CD4-positive, alpha-beta memory T cell (primary cell): ENCODE results near the gene GUCA2A. TPM values are rescaled to one million over a fixed set of nuclear protein-coding genes. Genes with fewer than 3 reads are reported as not detected.

ENCODE experiments used
- CTCF ChIA-PET: fragments of 350-600 bp; sonication (Branson Sonifier 250); formaldehyde crosslinking; loops from one replicate; lab custom pipeline; 2021; ENCODE audit warnings: inconsistent platforms; ENCODE audit not compliant: partially characterized antibody; lab: Charles Lee
- POLR2A ChIA-PET: fragments of 350-600 bp; sonication (Branson Sonifier 250); formaldehyde crosslinking; loops from one replicate; lab custom pipeline; 2021; ENCODE audit not compliant: partially characterized antibody; lab: Charles Lee
- DNase-seq, 5 donors: peaks; one replicate each; pipeline versions ENCODE4 v3.0.0 to v3.0.0-alpha.2; 2020 to 2022; ENCODE audit warnings: mixed read lengths in 1 of 5
- H3K27ac ChIP-seq: one replicate; pipeline ENCODE4 v1.7.0; 2013; ENCODE audit warnings: low read depth, low read length
- H3K27me3 ChIP-seq: 2 replicates; pipeline ENCODE4 v1.7.0; 2013; ENCODE audit warnings: mild to moderate bottlenecking, low read length, moderate library complexity; ENCODE audit not compliant: insufficient read depth
- H3K36me3 ChIP-seq: 2 replicates; pipeline ENCODE4 v1.7.0; 2013; ENCODE audit warnings: mild to moderate bottlenecking, low read length, moderate library complexity; ENCODE audit not compliant: insufficient read depth
- H3K4me1 ChIP-seq: 2 replicates; pipeline ENCODE4 v1.7.0; 2013; ENCODE audit warnings: mild to moderate bottlenecking, low read length, moderate library complexity; ENCODE audit not compliant: insufficient read depth
- H3K4me3 ChIP-seq, 2 donors: one replicate each; pipeline ENCODE4 v1.7.0; 2013; ENCODE audit warnings: low read length in 2 of 2, mild to moderate bottlenecking in 1 of 2
- H3K9me3 ChIP-seq, 2 donors: one replicate each; pipeline ENCODE4 v1.7.0; 2013; ENCODE audit warnings: low read length in 2 of 2, control low read depth in 1 of 2; ENCODE audit not compliant: control insufficient read depth in 1 of 2
- H3K27ac Mint-ChIP-seq, 7 donors: one replicate each; pipeline ENCODE4 v1.8.0; 2020 to 2021; ENCODE audit warnings: mixed read lengths in 7 of 7, mild to moderate bottlenecking in 6 of 7, inconsistent platforms in 3 of 7, moderate library complexity in 3 of 7
- H3K27me3 Mint-ChIP-seq, 2 donors: one replicate each; pipeline ENCODE4 v1.8.0; 2020 to 2021; ENCODE audit warnings: mixed read lengths in 2 of 2
- H3K36me3 Mint-ChIP-seq, 2 donors: one replicate each; pipeline ENCODE4 v1.8.0; 2020 to 2021; ENCODE audit warnings: mixed read lengths in 2 of 2, inconsistent platforms in 1 of 2, mild to moderate bottlenecking in 1 of 2
- H3K4me1 Mint-ChIP-seq, 4 donors: one replicate each; pipeline ENCODE4 v1.8.0; 2020 to 2021; ENCODE audit warnings: mixed read lengths in 4 of 4, mild to moderate bottlenecking in 1 of 4
- H3K4me3 Mint-ChIP-seq, 8 donors: one replicate each; pipeline ENCODE4 v1.8.0; 2020 to 2021; ENCODE audit warnings: mixed read lengths in 8 of 8, mild to moderate bottlenecking in 7 of 8, moderate library complexity in 6 of 8, inconsistent platforms in 3 of 8
- H3K9me3 Mint-ChIP-seq, 8 donors: one replicate each; pipeline ENCODE4 v1.8.0; 2020 to 2021; ENCODE audit warnings: mixed read lengths in 8 of 8, mild to moderate bottlenecking in 5 of 8, inconsistent platforms in 3 of 8, moderate library complexity in 1 of 8
- intact Hi-C: fragments of 100-400 bp; cut with micrococcal nuclease; formaldehyde crosslinking; loops from one replicate; pipeline ENCODE4 v1.15.1; 2023
- polyA plus RNA-seq, 2 donors: library from polyadenylated mRNA; unstranded; fragments of 300-500 nt; fragmentation: Illumina TruSeq; gene quantifications; one replicate each; pipeline ENCODE4 v1.2.3, GENCODE V29; 2021
- total RNA-seq, 2 experiments: library from RNA; stranded (reverse); gene quantifications; one replicate each; pipeline ENCODE4 v1.2.3, GENCODE V29; 2021

The GUCA2A gene
- total and polyA plus RNA-seq, 4 experiments from 2014 or later = not detected

DNA sequence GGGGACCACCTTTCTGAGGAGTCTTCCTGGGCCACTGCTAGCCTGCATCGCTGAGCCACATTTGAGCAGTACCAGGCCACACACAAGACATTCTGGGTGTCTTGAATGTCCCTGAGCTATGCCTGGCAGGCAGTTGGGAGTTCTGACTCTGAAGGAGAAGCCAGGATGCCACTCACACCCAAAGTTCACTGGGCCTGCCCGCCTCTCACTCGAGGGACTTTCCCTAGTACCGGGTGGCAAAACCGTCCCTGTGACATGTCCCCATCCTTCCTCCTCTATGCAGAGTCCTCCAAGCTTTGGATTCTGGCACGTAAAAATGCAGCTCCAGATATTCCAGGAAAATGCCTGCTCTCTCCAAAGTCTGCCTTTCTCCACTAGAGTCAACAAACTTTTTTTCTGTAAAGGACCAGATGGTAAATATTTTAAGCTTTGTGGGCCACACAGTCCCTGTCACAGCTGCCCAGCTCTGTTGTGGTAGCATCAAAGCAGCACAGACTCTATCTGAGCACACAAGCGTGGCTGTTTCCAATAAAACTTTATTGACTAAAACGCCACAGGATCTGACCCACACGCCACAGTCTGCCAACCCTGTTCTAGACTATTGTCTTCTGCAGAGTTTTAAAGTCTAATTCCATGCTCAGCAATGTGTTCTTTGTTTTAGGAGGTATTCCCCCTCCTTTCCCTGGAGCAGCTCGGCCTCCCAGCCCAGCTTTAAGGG lies 30.6 kb downstream of the GUCA2A start:
- Histone ChIP-seq H3K9me3 (no peaks in the 10 kb centered on the region), H3K27me3 (no peaks in the 10 kb centered on the region), H3K4me3 (no peak overlapping the region), H3K4me1 (no peaks in the 10 kb centered on the region), H3K36me3 (no peaks in the 10 kb centered on the region), H3K27ac (no peak overlapping the region)
- intact Hi-C loops = no loop called here
- Mint-ChIP-seq H3K4me1 (no peaks in the 10 kb centered on the region), H3K27ac (no peak overlapping the region), H3K4me3 (no peak overlapping the region), H3K27me3 (peaks cover 1 to 9% of the 10 kb centered on the region in 2 donors), H3K36me3 (no peaks in the 10 kb centered on the region), H3K9me3 (no peaks in the 10 kb centered on the region)
- DNase-seq = no peak
- CTCF ChIA-PET = no interaction called here
- POLR2A ChIA-PET = no interaction called here

DNA sequence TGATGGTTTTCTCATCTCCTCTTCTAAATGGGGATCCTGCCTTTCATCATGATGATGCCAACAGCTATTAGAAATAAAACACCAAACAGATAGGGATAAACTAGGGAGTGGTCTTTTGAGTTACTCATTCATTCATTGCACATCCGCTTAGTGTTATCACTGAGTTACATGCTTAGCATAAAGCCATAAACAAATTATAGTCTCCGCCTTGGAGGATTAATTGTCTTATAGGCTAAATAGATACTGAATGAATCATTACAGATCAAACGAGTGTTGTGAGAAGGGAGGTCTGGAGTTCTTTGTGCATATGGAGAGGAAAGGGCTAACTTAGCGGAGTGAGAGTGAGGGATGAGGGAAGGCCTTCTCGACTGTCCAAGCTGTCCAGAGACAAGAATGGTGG lies 31.2 kb downstream of the GUCA2A start:
- Mint-ChIP-seq H3K9me3 (no peaks in the 10 kb centered on the region), H3K27me3 (peaks cover 0 to 9% of the 10 kb centered on the region in 2 donors), H3K4me3 (no peak overlapping the region), H3K36me3 (no peaks in the 10 kb centered on the region), H3K4me1 (no peaks in the 10 kb centered on the region), H3K27ac (no peak overlapping the region)
- DNase-seq = no peak
- Histone ChIP-seq H3K36me3 (no peaks in the 10 kb centered on the region), H3K4me3 (no peak overlapping the region), H3K27me3 (no peaks in the 10 kb centered on the region), H3K9me3 (no peaks in the 10 kb centered on the region), H3K27ac (no peak overlapping the region), H3K4me1 (no peaks in the 10 kb centered on the region)
- intact Hi-C loops = no loop called here
- ChIA-PET CTCF (no interaction called here), POLR2A (no interaction called here)

- Histone ChIP-seq H3K27ac (no peak overlapping the region), H3K27me3 (no peaks in the 10 kb centered on the region), H3K36me3 (no peaks in the 10 kb centered on the region), H3K9me3 (no peaks in the 10 kb centered on the region), H3K4me3 (no peak overlapping the region), H3K4me1 (no peaks in the 10 kb centered on the region)
- H3K36me3 Mint-ChIP-seq = no peaks in the 10 kb centered on the region
- ChIA-PET POLR2A (no interaction called here), CTCF (no interaction called here)
- H3K27ac Mint-ChIP-seq = no peak overlapping the region
- peaks cover 3 to 7% of the 10 kb centered on the region in 2 donors for H3K27me3 Mint-ChIP-seq
- no peaks in the 10 kb centered on the region for H3K9me3 Mint-ChIP-seq
- no peak overlapping the region for H3K4me3 Mint-ChIP-seq
- H3K4me1 Mint-ChIP-seq = no peaks in the 10 kb centered on the region
- no peak for DNase-seq
- intact Hi-C loops = no loop called here
Measured at GRCh38 chr1:42130061-42130660, 34.4 kb downstream of the GUCA2A start.

- intact Hi-C loops = no loop called here
- no peaks in the 10 kb centered on the region for H3K4me1 ChIP-seq
- no peak overlapping the region for H3K27ac ChIP-seq
- ChIA-PET POLR2A (no interaction called here), CTCF (no interaction called here)
- H3K9me3 ChIP-seq = no peaks in the 10 kb centered on the region
- no peak overlapping the region for H3K27ac Mint-ChIP-seq
- no peaks in the 10 kb centered on the region for H3K27me3 ChIP-seq
- no peak overlapping the region for H3K4me3 ChIP-seq
- peaks cover 3 to 7% of the 10 kb centered on the region in 2 donors for H3K27me3 Mint-ChIP-seq
- H3K36me3 Mint-ChIP-seq = peaks cover 0 to 3% of the 10 kb centered on the region in 2 donors
- peaks cover 0 to 3% (median 0%) of the 10 kb centered on the region in 8 donors for H3K9me3 Mint-ChIP-seq
- H3K36me3 ChIP-seq = no peaks in the 10 kb centered on the region
- H3K4me1 Mint-ChIP-seq = no peaks in the 10 kb centered on the region
- DNase-seq = no peak
- no peak overlapping the region for H3K4me3 Mint-ChIP-seq
Measured at GRCh38 chr1:42128964-42129363, 35.6 kb downstream of the GUCA2A start.

GRCh38 chr1:42128499-42128898 lies 36.0 kb downstream of the GUCA2A start:
- DNase-seq = no peak
- H3K9me3 ChIP-seq = no peaks in the 10 kb centered on the region
- no peak overlapping the region for H3K27ac Mint-ChIP-seq
- intact Hi-C loops = no loop called here
- H3K36me3 Mint-ChIP-seq = peaks cover 0 to 4% of the 10 kb centered on the region in 2 donors
- ChIA-PET POLR2A (no interaction called here), CTCF (no interaction called here)
- no peak overlapping the region for H3K27ac ChIP-seq
- H3K4me1 Mint-ChIP-seq = no peaks in the 10 kb centered on the region
- H3K4me3 ChIP-seq = no peak overlapping the region
- H3K27me3 Mint-ChIP-seq = peaks cover 3 to 7% of the 10 kb centered on the region in 2 donors
- no peak overlapping the region for H3K4me3 Mint-ChIP-seq
- H3K9me3 Mint-ChIP-seq = peaks cover 0 to 5% (median 0%) of the 10 kb centered on the region in 8 donors
- H3K36me3 ChIP-seq = no peaks in the 10 kb centered on the region
- no peaks in the 10 kb centered on the region for H3K27me3 ChIP-seq
- no peaks in the 10 kb centered on the region for H3K4me1 ChIP-seq

GRCh38 chr1:42127767-42128166 lies 36.8 kb downstream of the GUCA2A start:
- H3K4me3 ChIP-seq = no peak overlapping the region
- Mint-ChIP-seq H3K9me3 (peaks cover 0 to 8% (median 0%) of the 10 kb centered on the region in 8 donors), H3K36me3 (peaks cover 0 to 4% of the 10 kb centered on the region in 2 donors), H3K27ac (no peak overlapping the region), H3K4me1 (no peaks in the 10 kb centered on the region), H3K27me3 (peaks cover 3 to 7% of the 10 kb centered on the region in 2 donors), H3K4me3 (no peak overlapping the region)
- no peaks in the 10 kb centered on the region for H3K9me3 ChIP-seq
- no peak for DNase-seq
- ChIA-PET CTCF (no interaction called here), POLR2A (no interaction called here)
- H3K36me3 ChIP-seq = no peaks in the 10 kb centered on the region
- no peak overlapping the region for H3K27ac ChIP-seq
- no peaks in the 10 kb centered on the region for H3K27me3 ChIP-seq
- intact Hi-C loops = no loop called here
- H3K4me1 ChIP-seq = no peaks in the 10 kb centered on the region

- Histone ChIP-seq H3K36me3 (no peaks in the 10 kb centered on the region), H3K27ac (no peak overlapping the region), H3K4me3 (no peak overlapping the region), H3K9me3 (no peaks in the 10 kb centered on the region), H3K27me3 (no peaks in the 10 kb centered on the region), H3K4me1 (no peaks in the 10 kb centered on the region)
- Mint-ChIP-seq H3K9me3 (peaks cover 0 to 16% (median 4%) of the 10 kb centered on the region in 8 donors), H3K36me3 (peaks cover 0 to 7% of the 10 kb centered on the region in 2 donors), H3K4me1 (no peaks in the 10 kb centered on the region), H3K4me3 (no peak overlapping the region), H3K27me3 (peaks cover 5 to 10% of the 10 kb centered on the region in 2 donors), H3K27ac (no peak overlapping the region)
- POLR2A ChIA-PET = no interaction called here
- CTCF ChIA-PET = no interaction called here
- no peak for DNase-seq
- intact Hi-C loops = no loop called here
Measured at GRCh38 chr1:42125552-42125951, 39.0 kb downstream of the GUCA2A start.
